SK-N-SH (cell line): Measurements from ENCODE around the gene ITCH. TPM values are rescaled to one million over a fixed set of nuclear protein-coding genes. Genes with fewer than 3 reads are reported as not detected.
A peak's percentile ranks its signal among the peaks of the same experiment; 100 is the strongest.

Experiments used
- CTCF ChIA-PET: fragments of 300-600, 350-600 bp; formaldehyde crosslinking; extraction: SDS; loops from one replicate; lab custom pipeline; 2021; lab: Yijun Ruan, JAX
- POLR2A ChIA-PET: fragments of 350-600 bp; sonication (Branson Sonifier 250); formaldehyde crosslinking; extraction: SDS; loops from one replicate; lab custom pipeline; 2020; ENCODE audit warnings: antibody characterized with exemption, inconsistent platforms; lab: Yijun Ruan, JAX
- DNase-seq: peaks from one replicate; pipeline ENCODE4 v3.0.0; 2012
- H2AFZ ChIP-seq: fragments of 200-600 bp; sonication (generic); 2 replicates; pipeline ENCODE4 v1.8.1; 2016; ENCODE audit warnings: antibody characterized with exemption, mild to moderate bottlenecking, low read depth
- H3F3A ChIP-seq: fragments of 200-600 bp; sonication (generic); replicated peaks from 2 replicates; pipeline ENCODE3; 2016; ENCODE audit warnings: antibody characterized with exemption, mild to moderate bottlenecking; ENCODE audit not compliant: insufficient read depth
- H3K27ac ChIP-seq, 2 experiments: fragments of 200-500 bp in 1 of 2; fragments of 200-600 bp in 1 of 2; sonication (Bioruptor generic) in 1 of 2; sonication (generic), shearing (Covaris generic) in 1 of 2; 2 replicates each; pipeline versions ENCODE4 v1.5.1 to v1.6.1; 2014 to 2016; ENCODE audit warnings: low read depth in 2 of 2, inconsistent platforms in 1 of 2, low read length in 1 of 2, mild to moderate bottlenecking in 1 of 2, mixed read lengths in 1 of 2
- H3K27me3 ChIP-seq: fragments of 200-600 bp; sonication (generic), shearing (Covaris generic); 2 replicates; pipeline ENCODE4 v1.6.1; 2016; ENCODE audit warnings: mixed run types; ENCODE audit not compliant: insufficient read depth
- H3K36me3 ChIP-seq, 2 experiments: fragments of 200-500 bp in 1 of 2; fragments of 200-600 bp in 1 of 2; sonication (Bioruptor generic) in 1 of 2; sonication (generic) in 1 of 2; replicated peaks in 1 of 2; 2 replicates each; pipeline versions ENCODE3 to v1.5.1; 2014 to 2016; ENCODE audit warnings: low read length in 1 of 2, mild to moderate bottlenecking in 1 of 2; ENCODE audit not compliant: insufficient read depth in 2 of 2, control insufficient read depth in 1 of 2
- H3K4me1 ChIP-seq, 2 experiments: fragments of 200-500 bp in 1 of 2; fragments of 200-600 bp in 1 of 2; sonication (Bioruptor generic) in 1 of 2; sonication (generic), shearing (Covaris generic) in 1 of 2; 2 replicates each; pipeline versions ENCODE4 v1.5.1 to v1.6.1; 2014 to 2016; ENCODE audit warnings: low read depth in 1 of 2, low read length in 1 of 2, mixed run types in 1 of 2; ENCODE audit not compliant: insufficient read depth in 2 of 2, control insufficient read depth in 1 of 2
- H3K4me2 ChIP-seq: fragments of 200-600 bp; sonication (generic), shearing (Covaris generic); 2 replicates; pipeline ENCODE4 v1.6.1; 2017; ENCODE audit warnings: mixed run types
- H3K4me3 ChIP-seq, 2 experiments: fragments of 200-500 bp in 1 of 2; fragments of 200-600 bp in 1 of 2; sonication (Bioruptor generic) in 1 of 2; sonication (generic), shearing (Covaris generic) in 1 of 2; 2 replicates each; pipeline versions ENCODE4 v1.5.1 to v1.8.1; 2014 to 2016; ENCODE audit warnings: low read depth in 2 of 2, inconsistent platforms in 1 of 2, low read length in 1 of 2, mild to moderate bottlenecking in 1 of 2, mixed read lengths in 1 of 2, moderate library complexity in 1 of 2
- H3K79me2 ChIP-seq: fragments of 200-600 bp; sonication (generic); 2 replicates; pipeline ENCODE4 v1.8.1; 2017; ENCODE audit warnings: mild to moderate bottlenecking; ENCODE audit not compliant: insufficient read depth
- H3K9ac ChIP-seq: fragments of 200-600 bp; sonication (generic); 2 replicates; pipeline ENCODE4 v1.6.1; 2017; ENCODE audit warnings: mixed run types
- H3K9me2 ChIP-seq: fragments of 200-600 bp; sonication (generic); 2 replicates; pipeline ENCODE4 v1.6.1; 2017; ENCODE audit warnings: mixed run types
- H3K9me3 ChIP-seq: fragments of 200-600 bp; sonication (generic); 2 replicates; pipeline ENCODE4 v1.6.1; 2017; ENCODE audit warnings: mixed run types, mild to moderate bottlenecking, moderate library complexity
- H4K20me1 ChIP-seq: fragments of 200-600 bp; sonication (generic); 2 replicates; pipeline ENCODE4 v1.6.1; 2017; ENCODE audit warnings: mild to moderate bottlenecking, mixed run types; ENCODE audit not compliant: insufficient read depth
- ELF1 ChIP-seq: IDR thresholded peaks from 2 replicates; pipeline ENCODE4 v1.4.0; 2012
- EP300 ChIP-seq, 2 experiments: IDR thresholded peaks; 2 replicates each; pipeline versions ENCODE4 v1.4.0 to v1.6.1; 2012; ENCODE audit warnings: borderline replicate concordance in 1 of 2, low read depth in 1 of 2, low read length in 1 of 2
- EZH2phosphoT487 ChIP-seq: fragments of 200-600 bp; sonication (generic); IDR thresholded peaks from 2 replicates; pipeline ENCODE4 v1.6.1; 2017; ENCODE audit warnings: low read depth, mixed run types, mild to moderate bottlenecking, antibody characterized with exemption, moderate library complexity, borderline replicate concordance
- FOSL2 ChIP-seq: IDR thresholded peaks from 2 replicates; pipeline ENCODE4 v1.4.0; 2012; ENCODE audit warnings: low read depth, mild to moderate bottlenecking, moderate library complexity, borderline replicate concordance
- FOXJ3 ChIP-seq: sonication (generic); formaldehyde crosslinking; IDR thresholded peaks from 2 replicates; pipeline ENCODE4 v1.5.1; 2020; ENCODE audit warnings: mild to moderate bottlenecking, missing genetic modification reagents
- FOXM1 ChIP-seq: IDR thresholded peaks from 2 replicates; pipeline ENCODE4 v1.4.0; 2012; ENCODE audit warnings: low read depth, mild to moderate bottlenecking
- GABPA ChIP-seq: IDR thresholded peaks from 2 replicates; pipeline ENCODE4 v1.4.0; 2012; ENCODE audit warnings: low read depth, mild to moderate bottlenecking
- JUND ChIP-seq: IDR thresholded peaks from 2 replicates; pipeline ENCODE4 v1.4.0; 2012
- MEF2A ChIP-seq: IDR thresholded peaks from 2 replicates; pipeline ENCODE4 v1.4.0; 2012; ENCODE audit warnings: low read depth, borderline replicate concordance
- MXI1 ChIP-seq: IDR thresholded peaks from 2 replicates; pipeline ENCODE4 v1.6.1; 2012; ENCODE audit warnings: mild to moderate bottlenecking, low read depth, low read length, improper control_type of control experiment
- NRF1 ChIP-seq: IDR thresholded peaks from 2 replicates; pipeline ENCODE4 v1.6.1; 2012; ENCODE audit warnings: low read depth, mild to moderate bottlenecking, low read length
- RAD21 ChIP-seq: IDR thresholded peaks from 2 replicates; pipeline ENCODE4 v1.6.1; 2012; ENCODE audit warnings: mild to moderate bottlenecking, low read length
- RFX5 ChIP-seq: IDR thresholded peaks from 2 replicates; pipeline ENCODE4 v1.6.1; 2012; ENCODE audit warnings: mild to moderate bottlenecking, improper control_type of control experiment, low read length
- RXRA ChIP-seq: IDR thresholded peaks from 2 replicates; pipeline ENCODE4 v1.4.0; 2012; ENCODE audit warnings: low read depth, mild to moderate bottlenecking, borderline replicate concordance
- SIN3A ChIP-seq: IDR thresholded peaks from 2 replicates; pipeline ENCODE4 v1.6.1; 2012; ENCODE audit warnings: low read depth, mild to moderate bottlenecking, low read length, moderate library complexity, borderline replicate concordance
- SMC3 ChIP-seq: IDR thresholded peaks from 2 replicates; pipeline ENCODE4 v1.6.1; 2012; ENCODE audit warnings: low read depth, low read length, improper control_type of control experiment
- TAF1 ChIP-seq: IDR thresholded peaks from 2 replicates; pipeline ENCODE4 v1.6.1; 2012; ENCODE audit warnings: low read depth, mild to moderate bottlenecking, low read length, moderate library complexity, borderline replicate concordance
- TEAD4 ChIP-seq: IDR thresholded peaks from 2 replicates; pipeline ENCODE4 v1.4.0; 2012; ENCODE audit warnings: mild to moderate bottlenecking, borderline replicate concordance; ENCODE audit not compliant: insufficient read depth
- YY1 ChIP-seq: IDR thresholded peaks from 2 replicates; pipeline ENCODE4 v1.4.0; 2012; ENCODE audit warnings: low read depth, mild to moderate bottlenecking
- WGBS: methylation state at CpG from one replicate; pipeline ENCODE4 v1.1.6; 2017; ENCODE audit warnings: low lambda C conversion rate; 5-methylcytosine and 5-hydroxymethylcytosine counted together
- polyA plus RNA-seq, 3 experiments: library from polyadenylated mRNA; depleted of rRNA; stranded (reverse); fragments of >200 nt; gene quantifications; 2 replicates each; pipeline ENCODE4 v1.2.3, GENCODE V29; 2012
- TF ChIP-seq, protein P1 (sequence below): fragments of 150-350 bp; IDR thresholded peaks from 2 replicates; pipeline ENCODE4 v1.6.1; 2016; ENCODE audit warnings: mild to moderate bottlenecking, low read depth, low read length
- TF ChIP-seq, protein P2 (sequence below): IDR thresholded peaks from 2 replicates; pipeline ENCODE4 v1.6.1; 2012; ENCODE audit warnings: mild to moderate bottlenecking, low read depth, low read length, moderate library complexity
- TF ChIP-seq, protein P3 (sequence below): IDR thresholded peaks from 2 replicates; pipeline ENCODE4 v1.4.0; 2012; ENCODE audit warnings: low read depth, borderline replicate concordance
- TF ChIP-seq, protein P4 (sequence below): fragments of 150-350 bp; IDR thresholded peaks from 2 replicates; pipeline ENCODE4 v1.6.1; 2017; ENCODE audit warnings: antibody characterized with exemption, low read length, low read depth, borderline replicate concordance
- TF ChIP-seq, protein P5 (sequence below): IDR thresholded peaks from 2 replicates; pipeline ENCODE4 v1.4.0; 2012; ENCODE audit warnings: low read depth

ITCH gene
- polyA plus RNA-seq, 1 of the 3 experiments (the other 2 are of a cell fraction): 3.8 TPM

DNA sequence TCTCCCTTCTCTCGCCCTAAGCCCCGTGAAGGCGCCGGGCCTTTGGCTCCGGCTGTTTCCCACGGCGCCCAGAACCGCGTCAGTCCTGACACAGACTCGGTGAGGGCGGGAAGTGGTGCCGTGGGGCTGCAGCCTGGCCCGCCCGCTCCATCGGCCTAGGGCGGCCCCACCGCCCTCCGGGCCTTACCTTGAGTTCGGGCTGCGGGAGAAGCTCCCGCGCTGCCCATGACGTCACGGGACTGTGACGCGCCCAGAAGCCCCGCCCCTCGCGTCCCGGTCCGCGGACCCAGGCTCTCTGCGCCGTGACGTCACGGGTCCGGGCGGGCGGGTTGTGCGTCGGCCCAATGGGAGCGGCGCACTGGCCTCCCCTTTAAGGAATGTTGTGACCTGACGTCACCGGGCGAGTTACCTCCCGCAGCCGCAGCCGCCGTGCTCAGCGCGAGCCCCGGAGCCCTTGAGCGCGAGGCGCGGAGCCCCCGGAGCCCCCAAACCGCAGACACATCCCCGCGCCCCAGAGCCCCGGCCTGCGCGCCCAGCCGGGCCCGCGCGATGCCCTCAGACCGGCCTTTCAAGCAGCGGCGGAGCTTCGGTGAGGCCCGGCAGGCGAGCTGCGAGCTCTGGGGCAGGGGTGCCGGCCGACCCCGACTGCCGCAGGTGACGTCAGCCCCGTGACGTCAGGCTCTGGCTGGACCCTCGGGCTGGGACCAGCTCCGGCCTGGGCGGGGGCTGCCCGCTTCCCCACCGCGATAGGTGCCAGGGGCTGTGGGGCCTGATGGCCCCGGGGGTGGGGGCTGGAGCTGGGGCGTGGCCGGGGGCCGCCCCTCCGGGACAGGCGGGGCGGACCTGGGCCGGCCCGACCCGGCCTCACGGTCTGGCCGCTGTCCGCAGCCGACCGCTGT, 195.5 kb downstream of the ITCH start, which contains the start of gene MAP1LC3A:
MAP1LC3A (plus strand) TSS at position 399 of the 899 bp plus-strand sequence; CDS start at position 550, 151 bp downstream.
- Histone ChIP-seq H3F3A (no peaks in the 10 kb centered on the region), H3K36me3 (peaks cover 0 to 6% of the 10 kb centered on the region in 2 experiments), H3K4me1 (peaks cover 0 to 9% of the 10 kb centered on the region in 2 experiments; a peak in 1 of 4 replicates), H3K27ac (peak within 1 kb of the TSS; percentile 45 to 61; a peak in 2 of 4 replicates), H3K4me3 (peak within 1 kb of the TSS; percentile 73 to 77), H4K20me1 (no peaks in the 10 kb centered on the region), H3K9me3 (no peaks in the 10 kb centered on the region), H2AFZ (peak within 1 kb of the TSS; percentile 94), H3K9me2 (no peaks in the 10 kb centered on the region), H3K9ac (peak within 1 kb of the TSS; percentile 88), H3K79me2 (no peaks in the 10 kb centered on the region), H3K4me2 (peak within 1 kb of the TSS; percentile 98), H3K27me3 (no peaks in the 10 kb centered on the region)
- 3% methylated on average over 37 of the region's 103 CpGs for WGBS
- ChIA-PET CTCF (interaction anchor here (0.6 to 2.6 kb wide), 13 partner anchors 20 to 563 kb away, joined by 3 to 13 read pairs (median 3); no protein-coding TSS in a partner anchor), POLR2A (interaction anchor here (0.6 to 2.3 kb wide), 9 partner anchors 15 to 884 kb away, joined by 3 to 14 read pairs (median 3); partner anchors contain the start of genes ITCH and TP53INP2)
- peak; percentile 99 for DNase-seq
- TF ChIP-seq TEAD4: no peak
- no peak for TF ChIP-seq GABPA
- TF ChIP-seq, protein P1, sequence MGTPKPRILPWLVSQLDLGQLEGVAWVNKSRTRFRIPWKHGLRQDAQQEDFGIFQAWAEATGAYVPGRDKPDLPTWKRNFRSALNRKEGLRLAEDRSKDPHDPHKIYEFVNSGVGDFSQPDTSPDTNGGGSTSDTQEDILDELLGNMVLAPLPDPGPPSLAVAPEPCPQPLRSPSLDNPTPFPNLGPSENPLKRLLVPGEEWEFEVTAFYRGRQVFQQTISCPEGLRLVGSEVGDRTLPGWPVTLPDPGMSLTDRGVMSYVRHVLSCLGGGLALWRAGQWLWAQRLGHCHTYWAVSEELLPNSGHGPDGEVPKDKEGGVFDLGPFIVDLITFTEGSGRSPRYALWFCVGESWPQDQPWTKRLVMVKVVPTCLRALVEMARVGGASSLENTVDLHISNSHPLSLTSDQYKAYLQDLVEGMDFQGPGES: no peak
- TF ChIP-seq TAF1: no peak
- TF ChIP-seq YY1: no peak
- TF ChIP-seq JUND: no peak
- TF ChIP-seq SIN3A: no peak
- TF ChIP-seq ELF1: no peak
- TF ChIP-seq FOXM1: no peak
- no peak for TF ChIP-seq SMC3
- TF ChIP-seq EP300 (IDR thresholded peaks at IDR 0.05; ENCODE audit: borderline replicate concordance in 1 of 2, low read depth in 1 of 2, low read length in 1 of 2): no peak
- TF ChIP-seq RXRA: no peak
- no peak for TF ChIP-seq MEF2A
- no peak; the same call in 1 of the 2 replicates for TF ChIP-seq MXI1
- TF ChIP-seq, protein P2, sequence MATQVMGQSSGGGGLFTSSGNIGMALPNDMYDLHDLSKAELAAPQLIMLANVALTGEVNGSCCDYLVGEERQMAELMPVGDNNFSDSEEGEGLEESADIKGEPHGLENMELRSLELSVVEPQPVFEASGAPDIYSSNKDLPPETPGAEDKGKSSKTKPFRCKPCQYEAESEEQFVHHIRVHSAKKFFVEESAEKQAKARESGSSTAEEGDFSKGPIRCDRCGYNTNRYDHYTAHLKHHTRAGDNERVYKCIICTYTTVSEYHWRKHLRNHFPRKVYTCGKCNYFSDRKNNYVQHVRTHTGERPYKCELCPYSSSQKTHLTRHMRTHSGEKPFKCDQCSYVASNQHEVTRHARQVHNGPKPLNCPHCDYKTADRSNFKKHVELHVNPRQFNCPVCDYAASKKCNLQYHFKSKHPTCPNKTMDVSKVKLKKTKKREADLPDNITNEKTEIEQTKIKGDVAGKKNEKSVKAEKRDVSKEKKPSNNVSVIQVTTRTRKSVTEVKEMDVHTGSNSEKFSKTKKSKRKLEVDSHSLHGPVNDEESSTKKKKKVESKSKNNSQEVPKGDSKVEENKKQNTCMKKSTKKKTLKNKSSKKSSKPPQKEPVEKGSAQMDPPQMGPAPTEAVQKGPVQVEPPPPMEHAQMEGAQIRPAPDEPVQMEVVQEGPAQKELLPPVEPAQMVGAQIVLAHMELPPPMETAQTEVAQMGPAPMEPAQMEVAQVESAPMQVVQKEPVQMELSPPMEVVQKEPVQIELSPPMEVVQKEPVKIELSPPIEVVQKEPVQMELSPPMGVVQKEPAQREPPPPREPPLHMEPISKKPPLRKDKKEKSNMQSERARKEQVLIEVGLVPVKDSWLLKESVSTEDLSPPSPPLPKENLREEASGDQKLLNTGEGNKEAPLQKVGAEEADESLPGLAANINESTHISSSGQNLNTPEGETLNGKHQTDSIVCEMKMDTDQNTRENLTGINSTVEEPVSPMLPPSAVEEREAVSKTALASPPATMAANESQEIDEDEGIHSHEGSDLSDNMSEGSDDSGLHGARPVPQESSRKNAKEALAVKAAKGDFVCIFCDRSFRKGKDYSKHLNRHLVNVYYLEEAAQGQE: no peak; the same call in 1 of the 2 replicates
- TF ChIP-seq, protein P3, sequence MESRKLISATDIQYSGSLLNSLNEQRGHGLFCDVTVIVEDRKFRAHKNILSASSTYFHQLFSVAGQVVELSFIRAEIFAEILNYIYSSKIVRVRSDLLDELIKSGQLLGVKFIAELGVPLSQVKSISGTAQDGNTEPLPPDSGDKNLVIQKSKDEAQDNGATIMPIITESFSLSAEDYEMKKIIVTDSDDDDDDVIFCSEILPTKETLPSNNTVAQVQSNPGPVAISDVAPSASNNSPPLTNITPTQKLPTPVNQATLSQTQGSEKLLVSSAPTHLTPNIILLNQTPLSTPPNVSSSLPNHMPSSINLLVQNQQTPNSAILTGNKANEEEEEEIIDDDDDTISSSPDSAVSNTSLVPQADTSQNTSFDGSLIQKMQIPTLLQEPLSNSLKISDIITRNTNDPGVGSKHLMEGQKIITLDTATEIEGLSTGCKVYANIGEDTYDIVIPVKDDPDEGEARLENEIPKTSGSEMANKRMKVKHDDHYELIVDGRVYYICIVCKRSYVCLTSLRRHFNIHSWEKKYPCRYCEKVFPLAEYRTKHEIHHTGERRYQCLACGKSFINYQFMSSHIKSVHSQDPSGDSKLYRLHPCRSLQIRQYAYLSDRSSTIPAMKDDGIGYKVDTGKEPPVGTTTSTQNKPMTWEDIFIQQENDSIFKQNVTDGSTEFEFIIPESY: no peak
- no peak for TF ChIP-seq EZH2phosphoT487
- TF ChIP-seq FOSL2: no peak
- peak; percentile 23; the same call in 1 of the 2 replicates for TF ChIP-seq NRF1
- peak; percentile 69 for TF ChIP-seq RFX5
- TF ChIP-seq FOXJ3 (CRISPR knock-in tag): no peak; the same call in 1 of the 2 replicates
- TF ChIP-seq, protein P4, sequence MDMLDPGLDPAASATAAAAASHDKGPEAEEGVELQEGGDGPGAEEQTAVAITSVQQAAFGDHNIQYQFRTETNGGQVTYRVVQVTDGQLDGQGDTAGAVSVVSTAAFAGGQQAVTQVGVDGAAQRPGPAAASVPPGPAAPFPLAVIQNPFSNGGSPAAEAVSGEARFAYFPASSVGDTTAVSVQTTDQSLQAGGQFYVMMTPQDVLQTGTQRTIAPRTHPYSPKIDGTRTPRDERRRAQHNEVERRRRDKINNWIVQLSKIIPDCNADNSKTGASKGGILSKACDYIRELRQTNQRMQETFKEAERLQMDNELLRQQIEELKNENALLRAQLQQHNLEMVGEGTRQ: no peak
- no peak for TF ChIP-seq RAD21
- TF ChIP-seq, protein P5, sequence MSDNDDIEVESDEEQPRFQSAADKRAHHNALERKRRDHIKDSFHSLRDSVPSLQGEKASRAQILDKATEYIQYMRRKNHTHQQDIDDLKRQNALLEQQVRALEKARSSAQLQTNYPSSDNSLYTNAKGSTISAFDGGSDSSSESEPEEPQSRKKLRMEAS: peak; percentile 47; the same call in 1 of the 2 replicates
